WTC11 (cell line): Measurements from ENCODE around the gene MRPL20.

ENCODE experiments used
- ATF1 ChIP-seq: sonication (generic); formaldehyde crosslinking; IDR thresholded peaks from 2 replicates; pipeline ENCODE4 v1.8.1; 2023; ENCODE audit warnings: mild to moderate bottlenecking, moderate library complexity, missing genetic modification reagents
- ATF2 ChIP-seq: sonication (generic); formaldehyde crosslinking; IDR thresholded peaks from 2 replicates; pipeline ENCODE4 v1.8.1; 2022; ENCODE audit warnings: low read depth, missing genetic modification reagents, borderline replicate concordance
- GRHL2 ChIP-seq: fragments of 250-450 bp; sonication (Bioruptor Pico); IDR thresholded peaks from 2 replicates; pipeline ENCODE4 v1.8.0; 2022; ENCODE audit warnings: mild to moderate bottlenecking, moderate library complexity; ENCODE audit not compliant: insufficient replicate concordance, severe bottlenecking
- HMGXB4 ChIP-seq: sonication (generic); formaldehyde crosslinking; IDR thresholded peaks from 2 replicates; pipeline ENCODE4 v1.8.1; 2023; ENCODE audit warnings: mild to moderate bottlenecking, moderate library complexity, missing genetic modification reagents
- NFE2L1 ChIP-seq: sonication (generic); formaldehyde crosslinking; IDR thresholded peaks from 2 replicates; pipeline ENCODE4 v1.8.1; 2023; ENCODE audit warnings: missing genetic modification reagents
- USF2 ChIP-seq: sonication (generic); formaldehyde crosslinking; IDR thresholded peaks from 2 replicates; pipeline ENCODE4 v1.8.1; 2023; ENCODE audit warnings: mild to moderate bottlenecking, missing genetic modification reagents, moderate library complexity
- TF ChIP-seq, protein P1 (sequence below): fragments of 200-600 bp; IDR thresholded peaks from 2 replicates; pipeline ENCODE4 v1.8.0; 2022; ENCODE audit warnings: antibody characterized with exemption

DNA sequence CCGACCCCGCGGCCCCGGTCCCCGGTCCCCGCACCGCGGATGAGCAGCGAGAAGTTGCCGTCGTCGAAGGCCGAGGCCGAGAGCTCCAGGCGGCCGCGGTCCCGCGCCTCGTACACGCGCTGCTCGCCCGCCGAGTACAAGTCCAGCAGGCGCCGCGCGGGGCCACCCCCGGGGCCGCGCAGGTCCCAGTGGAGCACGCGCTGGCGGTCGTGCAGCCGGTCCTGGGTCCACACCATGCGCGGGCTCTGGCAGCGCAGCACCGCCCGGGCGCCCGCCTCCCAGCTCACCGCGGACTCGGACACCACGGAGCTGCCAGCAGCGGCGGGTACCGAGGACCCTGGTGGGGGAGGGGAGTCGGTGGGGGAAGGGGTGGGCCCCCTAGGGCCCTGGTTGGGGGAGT, 51.7 kb downstream of the MRPL20 start:
- no peak for TF ChIP-seq ATF1 (CRISPR knock-in tag)
- TF ChIP-seq, protein P1, sequence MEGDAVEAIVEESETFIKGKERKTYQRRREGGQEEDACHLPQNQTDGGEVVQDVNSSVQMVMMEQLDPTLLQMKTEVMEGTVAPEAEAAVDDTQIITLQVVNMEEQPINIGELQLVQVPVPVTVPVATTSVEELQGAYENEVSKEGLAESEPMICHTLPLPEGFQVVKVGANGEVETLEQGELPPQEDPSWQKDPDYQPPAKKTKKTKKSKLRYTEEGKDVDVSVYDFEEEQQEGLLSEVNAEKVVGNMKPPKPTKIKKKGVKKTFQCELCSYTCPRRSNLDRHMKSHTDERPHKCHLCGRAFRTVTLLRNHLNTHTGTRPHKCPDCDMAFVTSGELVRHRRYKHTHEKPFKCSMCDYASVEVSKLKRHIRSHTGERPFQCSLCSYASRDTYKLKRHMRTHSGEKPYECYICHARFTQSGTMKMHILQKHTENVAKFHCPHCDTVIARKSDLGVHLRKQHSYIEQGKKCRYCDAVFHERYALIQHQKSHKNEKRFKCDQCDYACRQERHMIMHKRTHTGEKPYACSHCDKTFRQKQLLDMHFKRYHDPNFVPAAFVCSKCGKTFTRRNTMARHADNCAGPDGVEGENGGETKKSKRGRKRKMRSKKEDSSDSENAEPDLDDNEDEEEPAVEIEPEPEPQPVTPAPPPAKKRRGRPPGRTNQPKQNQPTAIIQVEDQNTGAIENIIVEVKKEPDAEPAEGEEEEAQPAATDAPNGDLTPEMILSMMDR = no peak
- TF ChIP-seq HMGXB4 (CRISPR knock-in tag) = no peak
- no peak for TF ChIP-seq GRHL2 (CRISPR knock-in tag)
- no peak for TF ChIP-seq NFE2L1 (CRISPR knock-in tag)
- no peak for TF ChIP-seq ATF2 (CRISPR knock-in tag)
- TF ChIP-seq USF2 = no peak
